HCT116 (cell line): ENCODE data around the gene TTYH2. TPM values are rescaled to one million over a fixed set of nuclear protein-coding genes. Genes with fewer than 3 reads are reported as not detected.
A peak's percentile ranks its signal among the peaks of the same experiment; 100 is the strongest.

Experiments used
- ATAC-seq: fragments of 200-7000 bp; cut with Tn5 transposase; 2 replicates; pipeline ENCODE4 v1.9.1; 2020; ENCODE audit warnings: mild to moderate bottlenecking, moderate library complexity
- BruUV-seq: library from RNA; stranded (reverse); fragments of 400-500 nt; replicated peaks from 2 replicates; lab custom pipeline; 2021; lab: Mats Ljungman, UMichigan
- CTCF ChIA-PET: fragments of 300-600 bp; sonication (Branson Sonifier 250); formaldehyde crosslinking; loops from one replicate; lab custom pipeline; 2021; ENCODE audit warnings: antibody characterized with exemption; lab: Charles Lee
- POLR2A ChIA-PET: fragments of 300-600, 350-600 bp; sonication (Branson Sonifier 250); formaldehyde crosslinking; loops from one replicate; lab custom pipeline; 2021; ENCODE audit warnings: antibody characterized with exemption; lab: Charles Lee
- RAD21 ChIA-PET, 2 experiments: fragments of 300-600 bp; sonication (Branson Sonifier 250); formaldehyde crosslinking; loops; one replicate each; lab custom pipeline; 2023; ENCODE audit warnings: low total read pairs in 2 of 2; ENCODE audit not compliant: uncharacterized antibody in 2 of 2, unreplicated experiment in 2 of 2, low non-redundant PET in 1 of 2; lab: Charles Lee
- DNase-seq: peaks from one replicate; pipeline ENCODE4 v3.0.0-alpha.2; 2010; ENCODE audit warnings: low read depth, low spot score
- H2AFZ ChIP-seq: fragments of 200-600 bp; shearing (Covaris generic), sonication (generic); 2 replicates; pipeline ENCODE4 v1.6.1; 2017; ENCODE audit warnings: low read depth, mixed run types, mixed read lengths, antibody characterized with exemption, low read length; ENCODE audit not compliant: poor library complexity, severe bottlenecking
- H3K27ac ChIP-seq: 2 replicates; pipeline ENCODE4 v1.5.1; 2012; ENCODE audit warnings: low read depth, low read length
- H3K27me3 ChIP-seq: fragments of 200-600 bp; sonication (generic); 2 replicates; pipeline ENCODE4 v1.6.1; 2016; ENCODE audit warnings: mixed run types, low read length, mixed read lengths; ENCODE audit not compliant: insufficient read depth
- H3K36me3 ChIP-seq, 2 experiments: fragments of 200-500 bp in 1 of 2; fragments of 200-600 bp in 1 of 2; sonication (Bioruptor generic) in 1 of 2; sonication (generic) in 1 of 2; 2 replicates each; pipeline versions ENCODE4 v1.5.1 to v1.6.1; 2014 to 2016; ENCODE audit warnings: low read length in 2 of 2, inconsistent platforms in 1 of 2, mixed read lengths in 1 of 2, mixed run types in 1 of 2; ENCODE audit not compliant: insufficient read depth in 2 of 2, control insufficient read depth in 1 of 2
- H3K4me1 ChIP-seq, 2 experiments: fragments of 200-600 bp in 1 of 2; sonication (generic) in 1 of 2; 2 replicates each; pipeline versions ENCODE4 v1.5.1 to v1.6.1; 2012 to 2017; ENCODE audit warnings: low read length in 2 of 2, inconsistent platforms in 1 of 2, mild to moderate bottlenecking in 1 of 2, mixed read lengths in 1 of 2, mixed run types in 1 of 2, moderate library complexity in 1 of 2; ENCODE audit not compliant: insufficient read depth in 2 of 2, control insufficient read depth in 1 of 2
- H3K4me2 ChIP-seq: fragments of 200-600 bp; sonication (generic); 2 replicates; pipeline ENCODE4 v1.6.1; 2017; ENCODE audit warnings: mixed run types, low read length, mixed read lengths
- H3K4me3 ChIP-seq, 2 experiments: fragments of 200-600 bp in 1 of 2; sonication (generic) in 1 of 2; replicated peaks in 1 of 2; 2 replicates each; pipeline ENCODE4 v1.5.1; 2011 to 2016; ENCODE audit warnings: low read length in 2 of 2, control low read depth in 1 of 2, low read depth in 1 of 2, mild to moderate bottlenecking in 1 of 2, mixed read lengths in 1 of 2, mixed run types in 1 of 2
- H3K79me2 ChIP-seq: fragments of 200-600 bp; sonication (generic); 2 replicates; pipeline ENCODE4 v1.6.1; 2017; ENCODE audit warnings: mild to moderate bottlenecking, mixed run types, low read length, moderate library complexity, mixed read lengths; ENCODE audit not compliant: insufficient read depth
- H3K9ac ChIP-seq: fragments of 200-600 bp; sonication (generic); 2 replicates; pipeline ENCODE4 v1.6.1; 2016; ENCODE audit warnings: low read length, mixed read lengths
- H3K9me2 ChIP-seq: fragments of 200-600 bp; sonication (generic), shearing (Covaris generic); 2 replicates; pipeline ENCODE4 v1.6.1; 2017; ENCODE audit warnings: mixed run types, mild to moderate bottlenecking, moderate library complexity; ENCODE audit not compliant: insufficient read depth
- H3K9me3 ChIP-seq, 2 experiments: fragments of 200-500 bp in 1 of 2; fragments of 200-600 bp in 1 of 2; sonication (Bioruptor generic) in 1 of 2; sonication (generic) in 1 of 2; 2 replicates each; pipeline ENCODE4 v1.6.1; 2014 to 2017; ENCODE audit warnings: low read length in 2 of 2, mixed read lengths in 2 of 2, inconsistent platforms in 1 of 2, low read depth in 1 of 2, mild to moderate bottlenecking in 1 of 2, mixed run types in 1 of 2, moderate library complexity in 1 of 2; ENCODE audit not compliant: control insufficient read depth in 1 of 2, insufficient read depth in 1 of 2
- H4K20me1 ChIP-seq: fragments of 200-600 bp; sonication (generic), shearing (Covaris generic); 2 replicates; pipeline ENCODE4 v1.6.1; 2017; ENCODE audit warnings: mixed run types, mild to moderate bottlenecking, moderate library complexity; ENCODE audit not compliant: insufficient read depth
- ATF3 ChIP-seq: IDR thresholded peaks from 2 replicates; pipeline ENCODE4 v1.6.1; 2012
- CBX3 ChIP-seq: IDR thresholded peaks from 2 replicates; pipeline ENCODE4 v1.6.1; 2012; ENCODE audit warnings: low read depth
- CEBPB ChIP-seq: IDR thresholded peaks from 2 replicates; pipeline ENCODE4 v1.6.1; 2012; ENCODE audit warnings: low read depth
- CTCF ChIP-seq, 3 experiments: fragments of 200-600 bp in 1 of 3; sonication (generic) in 1 of 3; IDR thresholded peaks in 2 of 3; conservative IDR thresholded peaks in 1 of 3; 2 replicates each; pipeline ENCODE4 v1.5.1; 2012 to 2017; ENCODE audit warnings: low read depth in 2 of 3, low read length in 2 of 3, antibody characterized with exemption in 1 of 3, borderline replicate concordance in 1 of 3, control low read depth in 1 of 3, mild to moderate bottlenecking in 1 of 3, mixed read lengths in 1 of 3, mixed run types in 1 of 3, moderate library complexity in 1 of 3; ENCODE audit not compliant: insufficient read depth in 1 of 3
- ELF1 ChIP-seq: IDR thresholded peaks from 2 replicates; pipeline ENCODE4 v1.6.1; 2012; ENCODE audit warnings: low read depth, borderline replicate concordance
- EZH2phosphoT487 ChIP-seq: fragments of 200-600 bp; IDR thresholded peaks from 2 replicates; pipeline ENCODE4 v1.6.1; 2018; ENCODE audit warnings: antibody characterized with exemption, borderline replicate concordance
- FOSL1 ChIP-seq: IDR thresholded peaks from 2 replicates; pipeline ENCODE4 v1.6.1; 2012; ENCODE audit warnings: low read depth
- RAD21 ChIP-seq: IDR thresholded peaks from 2 replicates; pipeline ENCODE4 v1.6.1; 2012; ENCODE audit warnings: low read depth, mild to moderate bottlenecking
- SP1 ChIP-seq: IDR thresholded peaks from 2 replicates; pipeline ENCODE4 v1.6.1; 2012; ENCODE audit warnings: low read depth
- SRF ChIP-seq: IDR thresholded peaks from 2 replicates; pipeline ENCODE4 v1.6.1; 2012; ENCODE audit warnings: low read depth
- TCF7L2 ChIP-seq: IDR thresholded peaks from 2 replicates; pipeline ENCODE4 v1.7.0; 2011; ENCODE audit warnings: borderline replicate concordance, inconsistent platforms; ENCODE audit not compliant: insufficient read depth, insufficient read length; ENCODE audit errors: extremely low read depth
- ZFX ChIP-seq: fragments of 450-650 bp; IDR thresholded peaks from 2 replicates; pipeline ENCODE4 v1.6.1; 2017
- ZNF274 ChIP-seq: fragments of 200-500 bp; sonication (Bioruptor generic); IDR thresholded peaks from 2 replicates; pipeline ENCODE4 v1.6.1; 2014; ENCODE audit warnings: mild to moderate bottlenecking, low read depth, low read length, inconsistent platforms
- intact Hi-C: fragments of 100-400 bp; cut with micrococcal nuclease; formaldehyde crosslinking; loops from 2 replicates; pipeline ENCODE4 v1.10.0; 2022
- total RNA-seq: library from RNA; stranded (reverse); gene quantifications from one replicate; pipeline ENCODE4 v1.2.1, GENCODE V29; 2021; ENCODE audit not compliant: unreplicated experiment

Gene TTYH2
- total RNA-seq, 1 experiment from 2014 or later: 10.8 TPM

DNA sequence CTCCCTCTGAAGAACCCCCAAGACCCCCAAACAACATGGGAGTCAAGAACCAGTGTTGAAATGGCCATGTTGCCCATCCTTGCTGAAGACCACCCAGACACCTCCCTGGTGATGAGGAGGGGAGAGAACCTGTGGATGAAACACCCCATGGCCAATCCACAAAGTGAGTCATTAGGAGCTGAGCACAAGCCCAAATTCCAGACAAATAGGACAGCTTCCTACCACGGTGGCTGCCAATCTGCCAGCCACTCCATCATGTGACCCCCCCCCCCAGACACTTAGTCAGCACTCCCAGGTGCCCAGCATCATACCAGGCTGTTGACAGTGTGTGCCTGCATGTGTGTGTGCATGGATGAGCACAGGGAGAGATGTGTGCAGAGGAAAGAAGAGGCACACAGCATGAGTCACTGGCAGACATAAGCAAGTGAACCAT, 36.3 kb upstream of the TTYH2 start:
- POLR2A ChIA-PET: no interaction called here
- Histone ChIP-seq H4K20me1 (no peaks in the 10 kb centered on the region), H3K4me3 (no peak overlapping the region), H3K36me3 (no peaks in the 10 kb centered on the region), H3K9me2 (no peaks in the 10 kb centered on the region), H3K4me1 (no peaks in the 10 kb centered on the region), H3K4me2 (no peak overlapping the region), H2AFZ (no peak overlapping the region), H3K79me2 (no peaks in the 10 kb centered on the region), H3K27ac (no peak overlapping the region), H3K27me3 (peaks cover 38% of the 10 kb centered on the region; the same call in 1 of the 2 replicates), H3K9ac (no peak overlapping the region), H3K9me3 (no peaks in the 10 kb centered on the region)
- BruUV-seq: no TSS peak
- TF ChIP-seq SRF: no peak
- TF ChIP-seq FOSL1: no peak
- no peak for TF ChIP-seq TCF7L2
- TF ChIP-seq ATF3: no peak
- no peak for TF ChIP-seq ZNF274
- TF ChIP-seq RAD21: no peak
- TF ChIP-seq EZH2phosphoT487: no peak
- no peak for TF ChIP-seq SP1
- no peak for TF ChIP-seq CTCF (IDR thresholded peaks at IDR 0.05 in 2 of 3, conservative IDR thresholded peaks at IDR 0.05 in 1 of 3; ENCODE audit: borderline replicate concordance in 1 of 3, insufficient read depth in 1 of 3, low read depth in 2 of 3, low read length in 2 of 3)
- no peak for TF ChIP-seq ZFX
- TF ChIP-seq ELF1: no peak
- TF ChIP-seq CBX3: no peak
- TF ChIP-seq CEBPB: no peak
- DNase-seq (no peak), ATAC-seq (peak; percentile 25)
- intact Hi-C loops: loop anchor here (10.0 kb wide), 1 partner anchor 922 kb away; no protein-coding TSS in a partner anchor
- CTCF ChIA-PET: interaction anchor here (0.7 to 0.8 kb wide), 2 partner anchors 23 to 59 kb away, joined by 3 to 4 read pairs; no protein-coding TSS in a partner anchor
- RAD21 ChIA-PET: interaction anchor here in 1 of 2 experiments (0.7 to 1.5 kb wide), 2 partner anchors 70 to 87 kb away, joined by 3 to 7 read pairs; no protein-coding TSS in a partner anchor
